Measurements from ENCODE around the gene XPNPEP1.

XPNPEP1 gene

GRCh38 chr10:109863775-109864174, 59.5 kb downstream of the XPNPEP1 start:
- no peak for DNase-seq (ENCODE audit: low read depth in 3 of 3)

DNA sequence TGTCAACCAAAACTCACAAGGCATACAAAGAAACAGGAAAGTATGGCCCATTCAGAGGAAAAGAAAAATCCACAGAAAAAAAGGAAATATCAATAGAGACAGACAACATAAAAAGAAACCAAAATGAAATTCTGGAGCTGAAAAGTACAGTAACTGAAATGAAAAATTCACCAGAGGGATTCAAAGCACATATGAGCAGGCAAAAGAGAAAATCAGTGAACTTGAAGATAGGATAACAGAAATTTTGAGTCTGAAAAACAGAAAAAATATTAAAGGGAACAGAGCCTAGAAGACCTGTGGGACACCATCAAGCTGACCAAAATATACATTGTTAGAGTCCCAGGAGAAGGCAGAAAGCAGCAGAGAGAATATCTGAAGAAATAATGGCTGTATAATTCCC, 60.6 kb downstream of the XPNPEP1 start:
- DNase-seq (ENCODE audit: low read depth in 3 of 3): no peak

GRCh38 chr10:109862041-109862440, 61.3 kb downstream of the XPNPEP1 start:
- no peak for DNase-seq (ENCODE audit: low read depth in 3 of 3)

DNA sequence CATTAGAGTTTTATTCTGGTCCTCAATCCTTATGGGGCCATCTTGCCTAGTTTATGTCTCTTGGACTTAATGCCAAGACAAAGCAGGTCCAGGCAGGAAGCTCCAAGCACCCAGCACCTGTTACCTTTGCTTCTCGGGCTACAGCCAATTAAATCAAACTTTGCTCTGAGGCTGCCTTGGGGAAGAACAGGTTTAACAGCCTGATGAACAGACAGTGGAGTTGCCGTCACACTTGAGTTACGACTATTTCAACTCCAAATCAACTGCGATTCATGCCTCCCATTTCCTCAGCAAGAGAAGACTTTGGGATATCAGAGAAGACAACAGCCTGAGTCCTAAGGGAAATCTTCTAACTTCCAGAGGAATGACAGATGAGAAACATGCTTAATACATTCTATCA, 62.2 kb downstream of the XPNPEP1 start:
- DNase-seq (ENCODE audit: low read depth in 3 of 3): no peak

- no peak for DNase-seq (ENCODE audit: low read depth in 3 of 3)
These were observed 64.1 kb downstream of the XPNPEP1 start for GRCh38 chr10:109859221-109859620.

DNA sequence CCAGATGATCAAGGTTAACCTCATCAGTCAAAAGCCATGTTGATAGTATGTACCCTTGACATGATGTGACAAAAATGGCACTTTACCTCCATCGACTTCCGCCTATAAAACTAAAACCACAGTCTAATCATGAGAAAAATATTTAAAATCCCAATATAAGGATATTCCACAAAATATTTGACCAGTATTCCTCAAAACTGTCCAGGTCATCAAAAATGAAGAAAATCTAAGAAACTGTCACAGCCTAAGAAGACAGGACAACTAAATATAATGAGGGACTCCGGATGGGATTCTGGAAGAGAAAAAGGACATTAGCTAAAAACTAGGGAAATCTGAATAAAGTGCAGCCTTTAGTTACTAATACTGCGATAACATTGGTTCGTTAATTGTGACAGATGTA, 67.6 kb downstream of the XPNPEP1 start:
- no peak for DNase-seq (ENCODE audit: low read depth in 3 of 3)

- DNase-seq (ENCODE audit: low read depth in 3 of 3): no peak
These were observed 69.4 kb downstream of the XPNPEP1 start for GRCh38 chr10:109853921-109854320.

DNA sequence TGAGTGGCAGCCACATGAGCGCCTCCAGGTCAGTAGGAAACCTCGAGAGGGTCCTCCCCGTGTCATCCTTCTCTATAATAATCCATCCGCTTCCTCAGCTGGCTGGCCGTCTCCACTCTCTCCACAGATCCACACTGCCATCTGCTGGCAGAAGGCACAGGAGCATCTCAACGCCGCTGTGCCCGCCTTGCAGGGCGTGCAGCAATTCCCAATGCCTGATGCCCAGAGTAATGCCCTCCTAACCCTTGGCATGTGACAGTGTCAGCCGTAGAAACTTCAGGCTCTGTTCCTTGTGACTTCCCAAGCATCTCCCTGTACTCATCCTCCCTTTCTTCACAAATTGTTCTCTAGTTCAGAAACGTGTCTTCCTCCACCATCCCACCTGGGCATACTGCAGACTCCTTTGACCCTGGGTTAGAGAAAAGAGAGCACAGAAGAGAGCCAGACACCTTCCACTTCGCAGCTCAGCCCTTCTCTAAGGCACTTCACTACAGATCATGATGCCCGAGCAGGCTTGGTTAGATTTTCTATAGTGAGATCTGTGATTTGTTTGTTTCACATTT, 70.8 kb downstream of the XPNPEP1 start:
- peak; percentile 54 to 71 (median 61) for DNase-seq (ENCODE audit: low read depth in 3 of 3)

DNA sequence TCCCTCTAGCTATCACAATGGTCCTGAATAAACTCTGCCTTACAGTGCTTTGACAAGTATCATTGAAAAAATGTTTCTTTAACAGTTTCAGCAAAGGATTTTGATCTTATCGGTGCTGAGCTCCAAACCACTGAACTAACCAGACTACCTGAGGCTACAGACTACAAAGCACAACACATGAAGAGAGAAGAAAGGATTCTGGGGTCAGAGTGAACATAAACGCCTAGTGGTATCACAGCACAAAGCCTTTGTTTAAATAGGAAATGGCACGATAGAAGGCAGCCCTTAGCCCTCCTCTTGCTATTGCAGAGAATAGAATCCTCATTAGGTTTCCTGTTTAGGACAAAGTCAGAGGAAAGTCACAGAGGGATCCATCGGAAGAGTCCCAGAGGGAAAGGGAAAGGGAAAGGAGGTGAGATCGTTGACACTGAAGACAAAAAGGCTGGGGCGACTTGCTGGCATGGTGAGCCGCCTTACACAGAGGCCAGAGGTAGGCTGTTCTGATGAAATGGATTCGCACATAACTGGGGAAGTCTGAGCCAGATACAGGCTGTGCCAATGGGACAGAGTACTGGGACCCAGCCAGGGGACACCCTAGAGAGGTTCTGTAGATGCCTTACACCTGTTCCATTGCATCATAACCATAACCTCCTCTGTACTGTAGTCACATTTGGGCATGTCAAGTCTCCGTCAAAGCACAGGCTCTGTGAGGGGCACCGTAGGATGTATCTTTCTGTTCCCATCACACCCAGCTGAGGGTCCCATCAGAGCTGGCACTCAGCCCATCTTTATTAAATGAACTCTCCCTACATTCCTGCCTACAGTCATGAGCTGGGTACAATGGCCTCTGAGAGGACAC, 71.5 kb downstream of the XPNPEP1 start:
- no peak for DNase-seq (ENCODE audit: low read depth in 3 of 3)

DNA sequence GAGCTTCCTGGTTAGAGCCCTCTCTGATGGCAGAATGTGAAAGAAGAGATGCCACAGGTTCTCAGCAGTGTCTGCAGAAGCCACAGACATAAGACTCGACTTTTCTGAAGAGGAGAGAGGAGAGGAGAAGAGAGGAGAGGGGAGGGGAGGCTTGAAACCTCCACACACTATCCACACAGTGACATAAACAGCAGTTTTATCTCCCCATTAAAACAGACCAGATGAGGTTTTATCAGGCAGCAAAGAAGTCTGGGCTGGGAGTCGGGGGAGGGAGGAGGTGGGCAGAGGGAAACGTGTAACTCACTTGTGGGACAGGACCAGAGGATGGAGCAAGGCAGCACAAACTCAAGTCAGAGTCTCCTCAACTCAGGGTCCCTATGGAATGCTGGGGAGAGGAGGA, 76.5 kb downstream of the XPNPEP1 start:
- no peak for DNase-seq (ENCODE audit: low read depth in 3 of 3)

DNA sequence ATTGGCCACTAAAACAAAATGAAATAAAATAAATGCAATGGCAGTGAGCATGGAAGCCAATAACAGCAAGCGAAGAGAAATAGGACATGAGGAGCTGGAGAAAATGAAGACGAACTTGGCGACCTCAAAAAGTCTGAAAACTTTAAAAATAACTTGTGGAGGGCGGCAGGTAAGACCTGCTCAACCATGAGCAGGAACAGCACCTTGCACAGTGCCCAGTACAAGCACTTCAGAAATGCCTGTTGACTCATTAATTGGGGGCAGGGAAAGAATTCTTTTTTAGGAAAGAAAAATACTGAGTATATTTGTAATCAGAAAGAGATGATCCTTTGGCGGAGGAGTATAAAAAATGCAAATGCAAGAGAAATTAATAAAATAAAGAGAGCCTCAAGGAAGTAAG, 78.0 kb downstream of the XPNPEP1 start:
- DNase-seq (ENCODE audit: low read depth in 3 of 3): no peak

DNA sequence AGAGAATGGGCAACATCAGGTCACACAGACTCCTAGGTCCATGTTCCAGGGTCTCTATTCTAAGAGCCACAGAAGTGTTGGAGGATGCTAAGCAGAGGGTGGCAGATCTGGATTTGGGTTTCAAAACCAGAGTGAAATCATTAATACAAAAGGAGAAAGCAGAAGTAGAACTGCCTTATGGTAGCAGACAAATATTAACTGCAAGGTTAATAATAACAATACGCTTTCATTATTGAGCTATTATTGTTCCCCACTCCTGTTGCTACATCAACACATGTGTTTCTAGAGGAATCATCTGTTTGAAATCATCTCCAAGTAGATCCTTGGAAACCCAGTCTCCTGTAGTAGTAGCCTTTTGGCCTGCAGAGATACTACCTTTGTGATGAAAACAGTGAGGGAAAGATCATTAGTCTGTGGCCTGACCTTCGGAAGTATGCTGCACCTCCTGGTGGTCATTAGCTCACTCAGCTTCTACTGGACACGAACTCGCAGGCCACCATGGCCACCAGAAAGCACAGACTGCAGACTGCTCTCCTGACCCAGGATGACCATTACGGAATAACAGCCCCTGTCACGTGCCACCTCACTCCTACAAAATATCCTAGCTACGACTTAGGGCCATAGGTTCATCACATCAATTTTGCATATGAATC, 84.6 kb downstream of the XPNPEP1 start:
- DNase-seq (ENCODE audit: low read depth in 3 of 3): no peak

DNA sequence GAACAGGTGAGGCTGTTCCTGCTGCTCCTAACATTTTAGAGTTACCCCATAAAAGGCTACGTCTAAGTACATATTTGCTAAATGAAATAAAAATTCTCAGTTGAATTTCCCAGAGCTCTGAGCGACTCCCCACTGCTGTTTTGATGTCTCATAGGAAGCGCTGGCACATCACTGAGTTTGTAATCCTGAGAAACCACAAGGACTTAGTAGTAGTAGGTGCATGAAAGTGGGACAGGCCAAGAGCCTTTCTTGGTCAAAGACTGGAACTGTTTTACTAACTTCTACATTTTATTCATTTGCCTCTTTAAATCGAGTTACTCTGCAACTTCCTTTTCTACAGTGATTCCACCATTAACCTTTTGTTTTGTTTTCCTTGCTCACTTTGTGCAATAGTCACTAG, 85.9 kb downstream of the XPNPEP1 start:
- no peak for DNase-seq (ENCODE audit: low read depth in 3 of 3)

GRCh38 chr10:109835257-109835656, 88.1 kb downstream of the XPNPEP1 start:
- DNase-seq (ENCODE audit: low read depth in 3 of 3): no peak

DNA sequence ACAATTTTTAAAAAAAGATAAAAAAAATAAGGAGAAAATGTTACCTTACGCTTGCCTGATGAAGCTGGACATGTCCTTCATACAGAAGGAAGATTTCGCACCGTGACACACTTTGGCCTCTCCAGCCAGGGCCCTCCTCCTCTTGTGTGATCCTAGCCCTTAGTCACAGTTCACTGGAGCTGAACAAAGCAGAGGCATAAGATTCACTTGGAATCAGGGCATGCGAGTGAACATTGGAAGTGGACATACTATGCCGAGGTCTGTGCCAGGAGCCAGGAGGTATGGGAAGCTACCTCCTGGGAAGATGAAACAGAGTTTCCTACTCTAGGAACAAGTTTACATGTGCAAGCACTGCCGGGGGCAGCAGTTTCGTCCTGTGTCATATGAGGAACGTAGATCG, 91.5 kb downstream of the XPNPEP1 start:
- DNase-seq (ENCODE audit: low read depth in 3 of 3): no peak

DNA sequence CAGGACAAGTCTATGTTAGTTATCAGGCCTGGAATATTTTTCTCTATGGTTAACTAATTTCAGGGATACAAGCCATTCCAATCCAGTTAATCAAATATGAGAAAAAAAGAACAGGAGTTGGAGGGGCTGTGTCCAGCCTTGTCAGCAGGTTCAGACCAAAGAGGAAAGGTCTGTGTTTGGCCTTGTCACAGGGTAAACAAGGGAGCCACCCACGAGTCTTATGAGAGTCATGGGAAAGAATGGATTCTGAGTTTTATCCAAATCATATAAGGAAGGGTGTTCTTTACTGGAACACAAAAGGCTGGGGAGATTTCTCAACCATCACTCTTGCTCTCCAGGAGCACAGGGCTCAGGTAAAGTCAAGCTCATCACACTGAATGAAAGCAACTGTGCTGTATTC, 99.1 kb downstream of the XPNPEP1 start:
- DNase-seq (ENCODE audit: low read depth in 3 of 3): no peak

DNA sequence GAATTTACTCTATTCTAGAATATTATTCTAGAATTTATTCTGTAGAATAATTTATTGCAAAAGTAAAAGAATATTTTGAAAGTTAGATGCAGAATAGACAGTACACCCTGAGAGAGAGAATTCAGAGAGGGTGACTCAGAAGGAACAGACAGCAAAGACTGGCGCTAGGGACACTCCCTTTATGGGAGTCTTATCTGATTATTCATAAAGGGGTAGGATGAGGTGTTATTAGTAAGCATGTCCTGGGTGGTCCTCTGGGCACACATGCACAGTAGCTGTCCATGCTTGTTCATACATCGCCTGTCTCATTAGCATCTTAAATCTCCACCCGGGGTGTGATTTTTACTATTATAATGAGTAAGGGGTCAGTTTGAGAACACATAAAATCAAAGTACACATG, 100.1 kb downstream of the XPNPEP1 start:
- DNase-seq (ENCODE audit: low read depth in 3 of 3): no peak

- DNase-seq (ENCODE audit: low read depth in 3 of 3): no peak
These were observed 101.6 kb downstream of the XPNPEP1 start for GRCh38 chr10:109821672-109822071.

DNA sequence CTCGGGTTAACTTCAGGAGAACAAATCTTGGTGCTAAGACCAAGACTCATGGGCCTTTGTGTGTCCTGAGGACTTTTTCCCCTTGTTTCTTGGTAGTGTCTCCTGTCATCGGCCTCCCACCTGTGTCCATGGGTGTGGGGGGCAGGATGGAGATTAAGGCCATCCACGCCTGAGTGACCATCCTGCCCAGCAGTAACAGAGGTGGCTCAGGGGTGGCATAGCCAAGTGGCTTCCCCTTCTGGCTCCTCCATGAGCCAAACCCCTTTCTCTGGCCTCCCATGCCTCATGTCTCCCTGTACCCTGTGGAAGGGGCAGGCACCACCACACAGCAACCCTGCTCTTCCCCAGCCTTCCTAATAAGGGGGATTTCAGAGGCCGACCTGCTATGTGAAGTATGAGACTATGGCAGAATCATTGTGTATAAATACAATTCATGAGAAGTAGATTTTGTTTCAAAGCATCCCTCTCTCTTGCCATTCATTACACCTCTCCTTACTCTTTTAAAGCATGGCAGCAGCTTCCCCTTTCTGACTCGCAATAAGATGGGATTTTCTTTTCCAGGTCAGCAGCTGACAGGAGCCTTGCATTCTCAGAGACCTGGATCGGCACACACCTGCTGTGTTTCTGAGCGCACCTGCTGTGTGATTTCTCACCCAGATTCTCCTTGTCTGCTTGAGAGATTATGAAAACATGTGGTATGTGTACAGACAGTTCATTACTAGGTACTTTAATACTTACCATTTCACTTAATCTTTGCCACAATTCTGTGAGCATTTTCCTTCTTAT, 102.5 kb downstream of the XPNPEP1 start:
- no peak for DNase-seq (ENCODE audit: low read depth in 3 of 3)

DNA sequence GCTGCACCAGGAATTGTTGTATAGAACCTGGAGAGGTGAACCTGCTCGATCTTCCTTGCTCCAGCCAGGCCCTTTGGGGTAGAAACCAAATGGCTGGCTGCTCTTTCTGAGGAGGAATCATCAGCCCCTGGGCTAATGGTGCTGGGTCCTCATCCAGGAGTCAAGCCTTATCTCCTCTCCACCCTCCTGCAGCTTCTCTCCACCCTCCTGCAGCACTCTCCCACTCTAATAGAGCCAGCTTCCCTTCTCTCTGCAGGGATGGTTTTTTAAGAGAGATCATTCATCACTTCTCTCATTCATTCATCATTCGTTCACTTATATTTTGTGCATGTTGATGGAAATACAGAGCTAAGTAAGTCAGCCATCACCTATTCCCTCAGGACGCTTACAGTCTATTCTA, 103.5 kb downstream of the XPNPEP1 start:
- DNase-seq (ENCODE audit: low read depth in 3 of 3): no peak

Measured in stimulated activated CD4-positive, alpha-beta T cell treated with anti-CD3 and anti-CD28 coated beads, TNF-alpha, amount 100 ng/mL, for 24 hours (primary cell).